Measurements from ENCODE around the gene MUC21. TPM values are rescaled to one million over a fixed set of nuclear protein-coding genes. Genes with fewer than 3 reads are reported as not detected.

Gene MUC21
- total RNA-seq, 6 experiments from 2014 or later = 0.11 TPM; not detected in 5

DNA sequence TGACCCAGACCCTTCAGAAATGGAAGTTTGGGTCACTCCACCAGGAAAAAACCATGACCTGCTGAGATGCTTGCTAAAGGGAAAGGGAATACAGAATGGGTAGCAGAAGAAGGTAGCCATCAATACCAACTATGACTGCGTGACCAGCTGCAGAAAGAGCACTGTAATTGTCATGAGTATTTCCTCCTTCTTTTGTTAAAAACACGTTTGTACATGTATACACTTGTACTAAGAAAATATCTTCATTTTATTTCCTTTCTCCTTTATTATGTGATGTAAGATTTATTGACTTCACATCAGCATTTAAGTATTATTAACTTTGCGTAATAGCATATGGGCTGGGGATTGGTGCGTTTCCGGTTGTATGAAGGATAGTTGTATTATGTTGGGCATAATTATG, 12.6 kb upstream of the MUC21 start:
- H3K4me1 ChIP-seq = no peaks in the 10 kb centered on the region
- WGBS (ENCODE audit: insufficient coverage, low coverage, low lambda C conversion rate, missing lambda C conversion rate) = 78% methylated on average over 5 of the region's 5 CpGs
- DNase-seq (no peak), ATAC-seq (no peak)
- no peaks in the 10 kb centered on the region for H3K27me3 ChIP-seq
- no peaks in the 10 kb centered on the region for H3K9me3 ChIP-seq
- intact Hi-C loops (cut with DNase I) = no loop called here
- no peak overlapping the region for H3K4me3 ChIP-seq
- H3K36me3 ChIP-seq = no peaks in the 10 kb centered on the region
- H3K27ac ChIP-seq = no peak overlapping the region
- no peak for TF ChIP-seq POLR2A (IDR thresholded peaks at IDR 0.05)
- TF ChIP-seq, protein P1, sequence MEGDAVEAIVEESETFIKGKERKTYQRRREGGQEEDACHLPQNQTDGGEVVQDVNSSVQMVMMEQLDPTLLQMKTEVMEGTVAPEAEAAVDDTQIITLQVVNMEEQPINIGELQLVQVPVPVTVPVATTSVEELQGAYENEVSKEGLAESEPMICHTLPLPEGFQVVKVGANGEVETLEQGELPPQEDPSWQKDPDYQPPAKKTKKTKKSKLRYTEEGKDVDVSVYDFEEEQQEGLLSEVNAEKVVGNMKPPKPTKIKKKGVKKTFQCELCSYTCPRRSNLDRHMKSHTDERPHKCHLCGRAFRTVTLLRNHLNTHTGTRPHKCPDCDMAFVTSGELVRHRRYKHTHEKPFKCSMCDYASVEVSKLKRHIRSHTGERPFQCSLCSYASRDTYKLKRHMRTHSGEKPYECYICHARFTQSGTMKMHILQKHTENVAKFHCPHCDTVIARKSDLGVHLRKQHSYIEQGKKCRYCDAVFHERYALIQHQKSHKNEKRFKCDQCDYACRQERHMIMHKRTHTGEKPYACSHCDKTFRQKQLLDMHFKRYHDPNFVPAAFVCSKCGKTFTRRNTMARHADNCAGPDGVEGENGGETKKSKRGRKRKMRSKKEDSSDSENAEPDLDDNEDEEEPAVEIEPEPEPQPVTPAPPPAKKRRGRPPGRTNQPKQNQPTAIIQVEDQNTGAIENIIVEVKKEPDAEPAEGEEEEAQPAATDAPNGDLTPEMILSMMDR (IDR thresholded peaks at IDR 0.05) = no peak

DNA sequence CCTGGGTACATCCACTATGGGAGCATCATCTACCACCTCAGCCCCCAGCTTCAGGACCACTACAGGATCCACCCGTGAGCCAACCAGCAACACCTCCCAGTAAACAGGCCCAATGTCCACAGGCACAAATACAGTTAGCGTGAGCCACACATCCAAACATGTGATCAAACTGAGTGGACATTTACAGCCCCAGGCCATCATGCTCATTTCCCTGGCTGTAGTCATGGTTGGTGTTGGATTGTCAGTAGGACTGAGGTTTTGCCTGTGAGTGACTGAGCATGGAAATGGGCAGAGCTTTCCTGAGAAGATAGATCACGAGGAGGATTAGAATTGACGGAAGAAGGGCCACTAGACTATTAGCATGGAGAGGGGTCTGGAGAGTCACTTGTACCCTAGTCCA, 10.7 kb upstream of the MUC21 start:
- intact Hi-C loops (cut with DNase I) = no loop called here
- H3K4me3 ChIP-seq = no peak overlapping the region
- no peak for TF ChIP-seq POLR2A (IDR thresholded peaks at IDR 0.05)
- TF ChIP-seq, protein P1 (IDR thresholded peaks at IDR 0.05) = no peak
- no peaks in the 10 kb centered on the region for H3K9me3 ChIP-seq
- no peaks in the 10 kb centered on the region for H3K27me3 ChIP-seq
- ATAC-seq (no peak), DNase-seq (no peak)
- WGBS (ENCODE audit: insufficient coverage, low coverage, low lambda C conversion rate, missing lambda C conversion rate) = 82% methylated on average over 4 of the region's 4 CpGs
- no peaks in the 10 kb centered on the region for H3K36me3 ChIP-seq
- H3K4me1 ChIP-seq = no peaks in the 10 kb centered on the region
- no peak overlapping the region for H3K27ac ChIP-seq

DNA sequence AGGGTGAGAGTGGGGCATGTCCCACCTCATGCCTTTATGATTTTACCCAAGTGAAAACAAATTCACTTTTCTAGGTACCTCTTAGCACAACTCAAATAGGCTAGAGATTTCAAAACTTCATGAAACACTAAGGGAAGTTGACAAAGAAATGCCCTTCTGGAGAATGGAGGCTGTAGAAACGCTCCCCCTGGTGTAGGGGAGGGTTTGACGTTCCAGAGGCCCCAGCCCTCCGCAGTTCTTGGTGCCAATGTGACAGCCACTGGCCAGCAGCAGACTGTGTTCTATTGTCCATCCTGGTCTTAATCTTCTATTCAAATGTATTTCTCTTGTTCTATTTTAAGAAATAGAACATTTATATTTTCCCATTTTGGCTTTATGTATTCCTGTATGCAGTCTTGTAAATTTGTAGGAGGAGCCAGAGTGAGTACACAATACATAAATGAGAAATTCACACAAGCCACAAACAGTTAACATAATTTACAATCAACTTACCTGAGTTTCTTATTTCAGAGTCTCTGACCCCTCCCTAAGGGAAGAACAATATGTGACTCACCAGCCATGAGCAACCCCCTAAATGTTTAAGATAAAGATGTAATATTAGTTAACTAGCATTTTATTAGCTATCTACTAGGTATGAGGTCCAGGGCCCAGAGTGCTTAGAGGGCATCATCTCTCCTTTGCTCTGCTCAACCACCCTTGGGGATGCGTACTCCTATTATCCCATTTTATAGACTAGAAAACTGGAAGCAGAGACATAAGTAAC, 8.8 kb upstream of the MUC21 start:
- no peak for ATAC-seq
- Histone ChIP-seq H3K9me3 (no peaks in the 10 kb centered on the region), H3K4me1 (no peaks in the 10 kb centered on the region), H3K4me3 (no peak overlapping the region), H3K36me3 (no peaks in the 10 kb centered on the region), H3K27ac (no peak overlapping the region), H3K27me3 (no peaks in the 10 kb centered on the region)
- WGBS (ENCODE audit: insufficient coverage, low coverage, low lambda C conversion rate, missing lambda C conversion rate) = 61% methylated on average over 4 of the region's 4 CpGs
- no peak for DNase-seq
- intact Hi-C loops (cut with DNase I) = no loop called here
- no peak for TF ChIP-seq POLR2A (IDR thresholded peaks at IDR 0.05)
- TF ChIP-seq, protein P1 (IDR thresholded peaks at IDR 0.05) = no peak

DNA sequence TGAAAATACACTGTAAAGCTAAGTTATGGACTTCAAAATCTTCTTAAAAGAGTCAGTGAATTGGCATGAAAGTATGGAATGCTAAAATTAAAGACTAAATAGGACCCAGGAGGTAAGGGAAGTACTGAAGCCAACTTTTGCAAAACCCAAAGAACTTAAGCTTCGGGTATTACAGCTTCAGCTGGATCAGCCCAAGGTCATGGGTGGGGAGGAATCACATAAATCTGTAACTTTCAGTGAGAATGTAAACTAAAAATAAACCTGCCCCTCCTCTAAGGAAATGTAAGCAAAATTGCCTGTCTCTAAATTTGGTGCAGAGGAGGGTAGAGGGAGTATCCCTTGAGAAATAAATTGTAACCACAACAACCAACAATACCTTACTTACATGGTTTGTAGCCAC, 4.4 kb upstream of the MUC21 start:
- H3K9me3 ChIP-seq = no peaks in the 10 kb centered on the region
- no peaks in the 10 kb centered on the region for H3K36me3 ChIP-seq
- intact Hi-C loops (cut with DNase I) = no loop called here
- no peak for ATAC-seq
- H3K4me3 ChIP-seq = no peak overlapping the region
- WGBS (ENCODE audit: insufficient coverage, low coverage, low lambda C conversion rate, missing lambda C conversion rate) = 40% methylated on average over 1 of the region's 1 CpG
- H3K27ac ChIP-seq = no peak overlapping the region
- H3K4me1 ChIP-seq = peaks cover 0 to 3% (median 0%) of the 10 kb centered on the region in 4 donors
- DNase-seq = no peak
- H3K27me3 ChIP-seq = no peaks in the 10 kb centered on the region
- TF ChIP-seq, protein P1 (IDR thresholded peaks at IDR 0.05) = no peak
- no peak for TF ChIP-seq POLR2A (IDR thresholded peaks at IDR 0.05)
